Thoracic aorta (tissue), 2 donors: ENCODE results near the gene SFMBT2. TPM values are rescaled to one million over a fixed set of nuclear protein-coding genes. Genes with fewer than 3 reads are reported as not detected.

Source experiments
- ATAC-seq: fragments of 150-250 bp; one replicate; pipeline ENCODE4 v1.8.0; 2017; ENCODE audit warnings: low read depth; ENCODE audit not compliant: insufficient number of reproducible peaks, low FRiP score
- DNase-seq: peaks from one replicate; pipeline ENCODE4 v3.0.0-alpha.2; 2020; ENCODE audit warnings: low spot score
- H3K27ac ChIP-seq, 2 donors: fragments of 200-600 bp; sonication (generic); 1 replicate in 1 of 2; 2 replicates in 1 of 2; pipeline ENCODE4 v1.5.1; 2016; ENCODE audit warnings: mild to moderate bottlenecking in 2 of 2, moderate library complexity in 2 of 2
- H3K27me3 ChIP-seq: fragments of 200-600 bp; sonication (generic); replicated peaks from 2 replicates; pipeline ENCODE4 v1.6.0; 2016; ENCODE audit warnings: mild to moderate bottlenecking; ENCODE audit not compliant: insufficient read depth
- H3K36me3 ChIP-seq: fragments of 200-600 bp; sonication (generic); one replicate; pipeline ENCODE4 v1.5.1; 2016
- H3K4me1 ChIP-seq, 2 donors: fragments of 200-600 bp; sonication (generic); 1 replicate in 1 of 2; 2 replicates in 1 of 2; pipeline versions ENCODE4 v1.5.1 to v1.6.0; 2016; ENCODE audit warnings: low read depth in 2 of 2, mild to moderate bottlenecking in 1 of 2; ENCODE audit not compliant: control insufficient read depth in 1 of 2
- H3K4me3 ChIP-seq: fragments of 200-600 bp; sonication (generic); 2 replicates; pipeline ENCODE4 v1.5.1; 2016; ENCODE audit warnings: mild to moderate bottlenecking
- H3K9me3 ChIP-seq: fragments of 200-600 bp; sonication (generic); 2 replicates; pipeline ENCODE4 v1.5.1; 2016
- total RNA-seq, 2 donors: library from RNA; depleted of rRNA; stranded (reverse); fragments of >200 nt; gene quantifications; one replicate each; pipeline versions ENCODE4 v1.1.0 to v1.2.3, GENCODE V29; 2016
- TF ChIP-seq, protein P1 (sequence below): fragments of 200-600 bp; sonication (generic); IDR thresholded peaks from one replicate; pipeline ENCODE4 v1.5.1; 2019; ENCODE audit warnings: antibody characterized with exemption

The SFMBT2 gene
- total RNA-seq, 2 donors from 2014 or later: 8.5 to 9.0 TPM

DNA sequence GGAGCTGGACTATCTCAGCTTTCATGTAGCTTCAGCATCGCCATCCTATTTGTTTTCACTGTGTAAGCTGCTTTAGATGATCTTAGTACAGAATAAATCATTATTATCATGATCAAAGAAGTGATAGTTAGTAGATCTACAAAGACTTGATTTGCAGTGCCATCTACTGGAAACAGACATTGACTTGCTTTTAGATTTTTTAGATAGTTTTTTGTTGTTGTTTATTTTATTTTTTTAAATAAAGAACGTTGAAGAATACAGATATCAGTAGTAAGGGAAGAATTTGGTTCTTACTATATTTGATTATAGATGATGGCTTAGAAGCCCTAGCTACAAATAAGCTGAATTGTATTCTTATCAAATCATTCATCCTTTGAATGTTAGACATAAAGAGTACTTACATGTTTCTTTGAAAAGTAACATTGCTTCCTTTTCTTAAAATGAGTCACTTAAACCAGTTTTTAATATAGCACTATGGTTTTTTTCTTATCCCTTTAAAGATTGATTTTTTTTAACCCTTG is 6.3 kb upstream of the SFMBT2 start:
- TF ChIP-seq, protein P1, sequence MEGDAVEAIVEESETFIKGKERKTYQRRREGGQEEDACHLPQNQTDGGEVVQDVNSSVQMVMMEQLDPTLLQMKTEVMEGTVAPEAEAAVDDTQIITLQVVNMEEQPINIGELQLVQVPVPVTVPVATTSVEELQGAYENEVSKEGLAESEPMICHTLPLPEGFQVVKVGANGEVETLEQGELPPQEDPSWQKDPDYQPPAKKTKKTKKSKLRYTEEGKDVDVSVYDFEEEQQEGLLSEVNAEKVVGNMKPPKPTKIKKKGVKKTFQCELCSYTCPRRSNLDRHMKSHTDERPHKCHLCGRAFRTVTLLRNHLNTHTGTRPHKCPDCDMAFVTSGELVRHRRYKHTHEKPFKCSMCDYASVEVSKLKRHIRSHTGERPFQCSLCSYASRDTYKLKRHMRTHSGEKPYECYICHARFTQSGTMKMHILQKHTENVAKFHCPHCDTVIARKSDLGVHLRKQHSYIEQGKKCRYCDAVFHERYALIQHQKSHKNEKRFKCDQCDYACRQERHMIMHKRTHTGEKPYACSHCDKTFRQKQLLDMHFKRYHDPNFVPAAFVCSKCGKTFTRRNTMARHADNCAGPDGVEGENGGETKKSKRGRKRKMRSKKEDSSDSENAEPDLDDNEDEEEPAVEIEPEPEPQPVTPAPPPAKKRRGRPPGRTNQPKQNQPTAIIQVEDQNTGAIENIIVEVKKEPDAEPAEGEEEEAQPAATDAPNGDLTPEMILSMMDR: no peak
- Histone ChIP-seq H3K4me3 (no peak overlapping the region), H3K4me1 (peaks cover 0 to 8% of the 10 kb centered on the region in 2 donors), H3K27ac (no peak overlapping the region), H3K36me3 (no peaks in the 10 kb centered on the region), H3K27me3 (no peaks in the 10 kb centered on the region), H3K9me3 (no peaks in the 10 kb centered on the region)
- DNase-seq (no peak), ATAC-seq (no peak)

DNA sequence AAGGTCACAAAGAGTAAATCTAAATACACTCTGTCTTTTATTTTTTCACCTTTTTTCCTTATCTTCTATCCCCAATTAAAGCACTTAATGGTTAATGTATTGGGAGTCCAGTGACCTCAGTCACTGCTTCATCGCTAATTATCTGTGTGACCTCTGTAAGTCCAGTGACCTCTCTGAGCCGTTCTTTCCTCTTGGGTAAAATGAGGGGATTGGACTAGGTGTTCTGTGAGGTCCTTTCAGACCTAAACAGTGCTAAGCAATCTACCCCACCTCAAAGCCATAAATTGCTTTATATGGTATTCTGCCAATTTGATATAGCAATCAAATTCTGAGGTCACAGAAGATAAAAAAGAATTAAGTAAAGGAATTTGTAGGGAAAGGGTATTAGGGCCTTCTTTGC is 3.9 kb upstream of the SFMBT2 start:
- Histone ChIP-seq H3K9me3 (no peaks in the 10 kb centered on the region), H3K27me3 (no peaks in the 10 kb centered on the region), H3K27ac (no peak overlapping the region), H3K4me3 (no peak overlapping the region), H3K36me3 (no peaks in the 10 kb centered on the region), H3K4me1 (peaks cover 0 to 19% of the 10 kb centered on the region in 2 donors)
- TF ChIP-seq, protein P1: no peak
- DNase-seq: no peak
- ATAC-seq: no peak

DNA sequence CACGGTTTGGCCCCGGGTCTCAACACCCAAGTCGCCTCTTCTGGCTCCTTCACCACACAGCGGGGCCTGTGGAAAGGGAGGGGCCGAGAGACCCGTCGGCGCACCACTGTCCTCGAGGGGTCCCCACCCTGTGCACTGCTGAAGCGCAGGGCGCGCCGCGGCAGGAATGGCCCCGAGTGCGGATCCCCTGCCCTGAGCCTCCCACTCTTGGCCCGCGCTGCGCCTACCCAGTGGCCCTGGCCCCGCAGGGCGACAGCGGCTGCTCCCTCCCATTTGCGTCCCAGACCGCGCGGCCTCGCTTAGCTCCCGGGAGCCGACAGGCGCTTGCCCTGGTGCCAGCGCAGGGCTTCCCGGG is 2.1 kb upstream of the SFMBT2 start:
- no peak for DNase-seq
- Histone ChIP-seq H3K27me3 (no peaks in the 10 kb centered on the region), H3K9me3 (no peaks in the 10 kb centered on the region), H3K27ac (no peak overlapping the region), H3K36me3 (no peaks in the 10 kb centered on the region), H3K4me3 (peak overlapping the region; percentile 85), H3K4me1 (peaks cover 0 to 30% of the 10 kb centered on the region in 2 donors)
- TF ChIP-seq, protein P1: no peak
- no peak for ATAC-seq

DNA sequence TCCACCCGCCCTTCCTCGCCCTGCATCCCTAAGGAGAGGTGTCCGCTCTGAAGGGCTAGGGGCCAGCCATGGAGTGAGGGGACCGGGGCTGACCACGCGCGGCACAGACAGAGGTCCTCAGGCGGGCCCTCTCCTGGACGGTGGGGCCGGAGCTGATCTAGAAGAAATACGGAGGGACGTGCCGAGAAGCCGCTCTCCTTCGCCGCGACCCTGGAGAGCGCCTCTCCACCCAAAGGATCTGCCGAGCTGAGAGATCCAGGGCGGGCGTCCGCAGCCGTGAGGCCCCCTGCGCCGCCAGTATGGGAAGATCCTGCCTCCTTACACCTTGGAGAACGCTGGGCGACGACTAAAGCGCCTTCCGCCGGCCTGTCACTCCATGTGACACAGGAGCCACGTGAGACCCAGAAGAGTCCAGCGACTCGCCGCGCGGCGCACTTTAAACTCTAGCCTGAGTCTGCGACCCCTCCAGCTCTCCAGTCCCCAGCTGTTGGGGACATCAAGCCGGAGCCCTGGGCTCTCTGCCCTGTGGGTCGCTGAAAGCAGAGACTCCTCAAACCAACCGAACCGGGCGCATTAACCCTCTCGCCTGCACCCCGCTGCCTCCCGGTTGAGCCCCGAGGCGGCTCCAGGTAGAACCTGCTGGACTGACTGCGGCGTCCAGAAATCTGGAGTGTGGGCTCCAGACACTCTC is 1.5 kb upstream of the SFMBT2 start:
- TF ChIP-seq, protein P1: no peak
- H3K36me3 ChIP-seq: no peaks in the 10 kb centered on the region
- H3K27me3 ChIP-seq: no peaks in the 10 kb centered on the region
- H3K9me3 ChIP-seq: no peaks in the 10 kb centered on the region
- no peak for DNase-seq
- ATAC-seq: no peak
- H3K27ac ChIP-seq: no peak overlapping the region
- H3K4me3 ChIP-seq: peak overlapping the region; percentile 85
- peaks cover 0 to 35% of the 10 kb centered on the region in 2 donors for H3K4me1 ChIP-seq

DNA sequence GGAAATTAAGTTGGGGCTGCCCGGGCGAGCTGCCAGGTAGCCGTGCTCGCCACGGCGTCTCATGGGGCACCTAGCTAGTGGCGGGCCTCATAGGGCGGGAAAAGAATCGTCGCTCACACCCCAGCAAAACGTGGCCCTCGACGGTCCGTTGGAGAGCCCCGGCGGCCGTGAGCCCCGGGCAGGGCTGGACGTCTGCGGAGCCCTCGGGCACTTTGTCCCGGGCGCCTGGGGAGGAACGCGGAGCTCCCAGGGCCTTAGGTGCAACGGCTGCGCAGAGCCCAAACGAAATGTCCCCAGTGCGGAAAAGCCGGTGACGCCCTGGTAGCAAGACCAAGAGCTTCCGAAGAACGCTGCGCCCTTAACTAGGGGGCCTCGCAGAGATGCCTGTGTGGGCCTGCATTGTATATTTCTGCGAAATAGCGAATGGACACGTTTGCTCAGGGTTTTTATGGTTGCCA is 866 bp upstream of the SFMBT2 start:
- peaks cover 0 to 37% of the 10 kb centered on the region in 2 donors for H3K4me1 ChIP-seq

More for the DNA sequence above, 866 bp upstream of the SFMBT2 start:
- Histone ChIP-seq H3K4me3 (peak overlapping the region; percentile 85), H3K9me3 (no peaks in the 10 kb centered on the region), H3K36me3 (no peaks in the 10 kb centered on the region), H3K27me3 (no peaks in the 10 kb centered on the region), H3K27ac (no peak overlapping the region)
- ATAC-seq: no peak
- no peak for DNase-seq
- TF ChIP-seq, protein P1: no peak
